ENCODE data around the gene TMEM63A. TPM values are rescaled to one million over a fixed set of nuclear protein-coding genes. Genes with fewer than 3 reads are reported as not detected.

Gene TMEM63A
- total RNA-seq, 1 experiment from 2014 or later = 31.4 TPM

DNA sequence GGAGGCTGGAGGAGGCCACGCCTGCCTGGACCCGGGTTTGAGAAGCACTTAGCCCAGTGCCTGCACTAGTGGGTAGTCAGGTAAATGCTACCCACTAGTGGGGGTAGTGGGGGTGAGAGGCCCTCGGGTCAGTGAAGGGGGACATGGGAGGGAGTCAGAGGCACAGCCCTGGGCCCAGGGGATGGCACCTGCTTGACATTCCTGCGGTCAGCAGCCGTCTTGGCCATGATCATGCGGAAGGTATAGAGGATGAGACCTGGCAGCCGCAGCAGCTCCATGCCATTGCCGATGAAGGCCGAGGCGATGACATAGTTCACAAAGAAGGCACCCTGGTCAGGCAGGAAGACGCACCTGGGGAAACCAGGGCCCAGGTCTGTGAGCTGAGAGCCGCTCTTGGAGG lies 28.7 kb downstream of the TMEM63A start:
- BruUV-seq (replicated peaks) = no TSS peak
- Histone ChIP-seq H3K4me3 (ENCODE audit: low read depth in 2 of 2, low read length in 2 of 2) (no peak overlapping the region), H3K36me3 (ENCODE audit: control insufficient read depth, insufficient read depth, low read length) (no peaks in the 10 kb centered on the region; the same call in 1 of the 2 replicates), H3K27me3 (ENCODE audit: control insufficient read depth, insufficient read depth, low read length) (no peaks in the 10 kb centered on the region), H3K4me1 (ENCODE audit: control insufficient read depth, insufficient read depth, low read length) (no peaks in the 10 kb centered on the region), H3K9me3 (ENCODE audit: control insufficient read depth, insufficient read depth, low read depth, low read length) (no peaks in the 10 kb centered on the region), H3K27ac (ENCODE audit: low read length) (no peak overlapping the region)
- DNase-seq (ENCODE audit: low read depth, low spot score) = no peak
- TF ChIP-seq POLR2AphosphoS5 (IDR thresholded peaks at IDR 0.05; ENCODE audit: low read depth, low read length) (no peak), REST (IDR thresholded peaks at IDR 0.05; ENCODE audit: insufficient read depth in 1 of 2, low read depth in 2 of 2, low read length in 1 of 2) (no peak), TCF7L2 (IDR thresholded peaks at IDR 0.05; ENCODE audit: low read depth, low read length) (no peak), SIN3A (IDR thresholded peaks at IDR 0.05; ENCODE audit: borderline replicate concordance, insufficient read depth, low read depth, low read length) (no peak), CTCF (IDR thresholded peaks at IDR 0.05) (no peak)
- ChIA-PET POLR2A (no interaction called here), CTCF (interaction anchor here (0.5 kb wide), 1 partner anchor 374 kb away, joined by 9 read pairs; no protein-coding TSS in a partner anchor)
- in situ Hi-C loops (cut with HindIII; ENCODE audit: low pct_unique_long_range_greater_than_20kb, low sequenced_read_pairs) (no loop called here), intact Hi-C loops (cut with micrococcal nuclease; ENCODE audit: unreplicated experiment) (no loop called here)
- ATAC-seq = no peak

GRCh38 chr1:225852413-225853124 lies 29.6 kb downstream of the TMEM63A start:
- no TSS peak for BruUV-seq (replicated peaks)
- H3K36me3 ChIP-seq (ENCODE audit: control insufficient read depth, insufficient read depth, low read length) = no peaks in the 10 kb centered on the region
- in situ Hi-C loops (cut with HindIII; ENCODE audit: low pct_unique_long_range_greater_than_20kb, low sequenced_read_pairs) (no loop called here), intact Hi-C loops (cut with micrococcal nuclease; ENCODE audit: unreplicated experiment) (no loop called here)
- no peaks in the 10 kb centered on the region for H3K27me3 ChIP-seq (ENCODE audit: control insufficient read depth, insufficient read depth, low read length)
- ChIA-PET POLR2A (no interaction called here), CTCF (interaction anchor here (0.5 kb wide), 1 partner anchor 18 kb away, joined by 3 read pairs; no protein-coding TSS in a partner anchor)
- H3K9me3 ChIP-seq (ENCODE audit: control insufficient read depth, insufficient read depth, low read depth, low read length) = no peaks in the 10 kb centered on the region
- H3K4me3 ChIP-seq (ENCODE audit: low read depth in 2 of 2, low read length in 2 of 2) = no peak overlapping the region
- TF ChIP-seq CTCF (IDR thresholded peaks at IDR 0.05) (no peak), TCF7L2 (IDR thresholded peaks at IDR 0.05; ENCODE audit: low read depth, low read length) (no peak), REST (IDR thresholded peaks at IDR 0.05; ENCODE audit: insufficient read depth in 1 of 2, low read depth in 2 of 2, low read length in 1 of 2) (no peak), POLR2AphosphoS5 (IDR thresholded peaks at IDR 0.05; ENCODE audit: low read depth, low read length) (no peak), SIN3A (IDR thresholded peaks at IDR 0.05; ENCODE audit: borderline replicate concordance, insufficient read depth, low read depth, low read length) (no peak)
- no peak for DNase-seq (ENCODE audit: low read depth, low spot score)
- no peak for ATAC-seq
- H3K27ac ChIP-seq (ENCODE audit: low read length) = no peak overlapping the region
- H3K4me1 ChIP-seq (ENCODE audit: control insufficient read depth, insufficient read depth, low read length) = no peaks in the 10 kb centered on the region

Data from Panc1 (cell line).